Measurements from ENCODE around the gene ACTRT2. TPM values are rescaled to one million over a fixed set of nuclear protein-coding genes. Genes with fewer than 3 reads are reported as not detected.

ACTRT2 gene
- total and polyA plus RNA-seq, 2 of the 8 experiments (the other 6 are each of a cell fraction or from before 2014, with no cell fraction given) = not detected

- no peak overlapping the region for H3K56ac ChIP-seq (replicated peaks; ENCODE audit: insufficient read length, low read depth, low read length)
- H3K9ac ChIP-seq (replicated peaks in 1 of 4; ENCODE audit: extremely low read depth in 1 of 4, low read depth in 3 of 4, low read length in 3 of 4) = no peak overlapping the region
- no peaks in the 10 kb centered on the region for H3K27me3 ChIP-seq (replicated peaks in 1 of 4; ENCODE audit: control insufficient read depth in 3 of 4, extremely low read depth in 1 of 4, insufficient read depth in 3 of 4, low read length in 3 of 4)
- no peaks in the 10 kb centered on the region for H3K79me1 ChIP-seq (ENCODE audit: low read depth, low read length)
- H2BK120ac ChIP-seq (replicated peaks; ENCODE audit: low read depth, low read length) = no peak overlapping the region
- no peak overlapping the region for H4K5ac ChIP-seq (ENCODE audit: insufficient read length, low read depth, low read length)
- no peak overlapping the region for H3K27ac ChIP-seq (ENCODE audit: low read depth, low read length)
- H2AFZ ChIP-seq (ENCODE audit: low read length) = no peak overlapping the region
- ChIA-PET CTCF (ENCODE audit: partially characterized antibody) (no interaction called here), POLR2A (ENCODE audit: partially characterized antibody) (no interaction called here)
- no peak overlapping the region for H3K18ac ChIP-seq (ENCODE audit: extremely low read depth, low read length)
- DNase-seq (ENCODE audit: low read depth in 1 of 2, low spot score in 2 of 2) (no peak), FAIRE-seq (no peak)
- H3K4me3 ChIP-seq (ENCODE audit: extremely low read depth in 1 of 4, insufficient read depth in 2 of 4, low read depth in 3 of 4, low read length in 4 of 4) = no peak overlapping the region
- H2BK20ac ChIP-seq (ENCODE audit: low read length) = no peak overlapping the region
- peaks cover 78 to 88% of the 10 kb centered on the region in 2 experiments for H3K9me3 ChIP-seq (ENCODE audit: insufficient read depth in 2 of 2, low read depth in 1 of 2, low read length in 1 of 2)
- no peak overlapping the region for H3K23ac ChIP-seq (ENCODE audit: insufficient read length)
- no peak overlapping the region for H2BK15ac ChIP-seq (ENCODE audit: low read length)
- no peak overlapping the region for H2BK12ac ChIP-seq (ENCODE audit: low read depth, low read length)
- H3K4ac ChIP-seq (replicated peaks; ENCODE audit: insufficient read length, low read depth, low read length) = no peak overlapping the region
- no peaks in the 10 kb centered on the region for H3K36me3 ChIP-seq (ENCODE audit: control insufficient read depth in 2 of 4, insufficient read depth in 4 of 4, low read length in 3 of 4)
- no peak overlapping the region for H2BK5ac ChIP-seq (ENCODE audit: low read depth, low read length)
- no peak overlapping the region for H3K14ac ChIP-seq (ENCODE audit: insufficient read length)
- no peak overlapping the region for H4K8ac ChIP-seq (ENCODE audit: extremely low read depth, insufficient read depth, low read length)
- no peaks in the 10 kb centered on the region for H3K79me2 ChIP-seq (ENCODE audit: control insufficient read depth in 1 of 2, insufficient read depth in 2 of 2, low read length in 2 of 2)
- H4K91ac ChIP-seq (replicated peaks; ENCODE audit: insufficient read length, low read length) = no peak overlapping the region
- H4K20me1 ChIP-seq (replicated peaks in 1 of 2; ENCODE audit: control insufficient read depth in 1 of 2, insufficient read depth in 2 of 2, low read length in 2 of 2) = no peaks in the 10 kb centered on the region
- H3K4me1 ChIP-seq (replicated peaks in 1 of 4; ENCODE audit: control insufficient read depth in 3 of 4, insufficient read depth in 4 of 4, low read length in 3 of 4) = peaks cover 0 to 5% (median 0%) of the 10 kb centered on the region in 4 experiments; a peak in 1 of 7 replicates
- no peak overlapping the region for H3K4me2 ChIP-seq (ENCODE audit: insufficient read depth in 1 of 2, low read depth in 2 of 2, low read length in 2 of 2)
- no peak overlapping the region for H2AK5ac ChIP-seq (ENCODE audit: low read depth, low read length)
- 87% methylated on average over 14 of the region's 19 CpGs; no CpG with 5 or more reads in 1 of the 2 experiments for WGBS, 2 experiments (ENCODE audit: extremely low coverage in 1 of 2, insufficient coverage in 1 of 2, insufficient read length in 1 of 2, insufficient replicate concordance in 2 of 2, low coverage in 1 of 2, low lambda C conversion rate in 2 of 2, missing lambda C conversion rate in 1 of 2)
- no peaks in the 10 kb centered on the region for H3K23me2 ChIP-seq (ENCODE audit: low read depth, low read length)
- no peak for TF ChIP-seq TBP (IDR thresholded peaks at IDR 0.05; ENCODE audit: low read depth, low read length)
- no peak for TF ChIP-seq SIN3A (conservative IDR thresholded peaks at IDR 0.05 in 1 of 2, IDR thresholded peaks at IDR 0.05 in 1 of 2; ENCODE audit: low read depth in 1 of 2, low read length in 2 of 2)
- TF ChIP-seq EZH2 (IDR thresholded peaks at IDR 0.05; ENCODE audit: low read depth, low read length, severe bottlenecking) = no peak
- TF ChIP-seq RAD21 (IDR thresholded peaks at IDR 0.05 in 1 of 2, conservative IDR thresholded peaks at IDR 0.05 in 1 of 2; ENCODE audit: low read depth in 2 of 2, low read length in 2 of 2) = no peak
- TF ChIP-seq KDM1A (IDR thresholded peaks at IDR 0.05; ENCODE audit: borderline replicate concordance, low read length) = no peak
- TF ChIP-seq BACH1 (IDR thresholded peaks at IDR 0.05; ENCODE audit: low read length) = no peak
- no peak for TF ChIP-seq YY1 (IDR thresholded peaks at IDR 0.05; ENCODE audit: low read depth, low read length)
- TF ChIP-seq GABPA (IDR thresholded peaks at IDR 0.05; ENCODE audit: borderline replicate concordance, insufficient read depth, low read length) = no peak
- TF ChIP-seq BRCA1 (IDR thresholded peaks at IDR 0.05; ENCODE audit: low read depth, low read length) = no peak
- TF ChIP-seq SAP30 (IDR thresholded peaks at IDR 0.05; ENCODE audit: insufficient read depth, insufficient replicate concordance, low read length) = no peak
- no peak for TF ChIP-seq SP2 (IDR thresholded peaks at IDR 0.05; ENCODE audit: low read length)
- TF ChIP-seq KDM4A (IDR thresholded peaks at IDR 0.05; ENCODE audit: low read depth, low read length, severe bottlenecking) = no peak
- TF ChIP-seq ASH2L (IDR thresholded peaks at IDR 0.05; ENCODE audit: low read length) = no peak
These were observed 17.4 kb downstream of the ACTRT2 start for GRCh38 chr1:3038571-3039181.

Measured in H1 (cell line).